ENCODE data around the gene CSF3R. TPM values are rescaled to one million over a fixed set of nuclear protein-coding genes. Genes with fewer than 3 reads are reported as not detected.
A peak's percentile ranks its signal among the peaks of the same experiment; 100 is the strongest.

Gene CSF3R
- total and polyA plus RNA-seq, 9 of the 15 experiments (the other 6 are each of a cell fraction or from before 2014, with no cell fraction given): 0.21 to 0.86 (median 0.40) TPM; not detected in 1

DNA sequence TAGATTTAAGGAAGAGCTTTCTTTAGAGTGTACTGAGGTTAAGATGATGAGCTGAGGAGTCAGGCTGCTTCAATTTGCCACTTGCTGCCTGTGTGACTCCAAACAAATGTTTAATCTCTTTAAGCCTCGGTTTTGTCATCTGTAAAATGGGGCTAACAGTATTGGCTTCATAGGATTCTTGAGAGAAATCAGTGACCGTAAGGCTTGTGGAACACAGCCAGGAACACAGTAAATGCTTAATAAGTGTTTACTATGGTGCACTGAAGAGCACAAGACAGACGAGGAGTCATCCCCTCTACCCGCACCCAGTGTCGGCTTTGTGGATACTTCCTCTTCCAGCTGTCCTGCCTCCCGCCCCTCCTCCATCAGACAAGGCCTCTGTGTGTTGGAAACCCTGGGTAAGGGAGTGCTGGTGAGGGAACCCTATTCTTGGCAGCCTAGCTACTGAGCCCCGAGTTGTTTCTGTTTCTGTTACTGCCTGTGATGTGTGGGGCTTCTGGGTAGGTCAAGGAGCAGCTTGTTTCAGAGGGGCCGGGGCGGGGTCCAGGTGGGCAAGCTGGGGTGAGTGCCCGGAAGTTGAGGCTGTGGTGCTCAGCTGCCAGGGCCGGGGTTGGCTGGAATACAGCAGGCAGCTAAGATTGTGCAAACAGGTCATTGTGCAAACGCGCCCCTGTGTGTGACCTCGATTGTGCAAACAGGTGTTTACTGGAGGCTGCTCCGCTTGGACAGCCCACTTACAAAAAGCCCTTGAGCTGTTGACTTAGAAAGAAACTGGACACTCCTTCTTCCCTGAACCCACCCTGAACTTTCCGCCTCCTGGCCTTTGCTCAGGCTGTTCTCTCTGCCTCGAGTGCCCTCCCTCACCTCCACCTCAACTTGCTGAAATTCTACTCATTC is 4.0 kb upstream of the CSF3R start (continued):
- TF ChIP-seq, protein P1, sequence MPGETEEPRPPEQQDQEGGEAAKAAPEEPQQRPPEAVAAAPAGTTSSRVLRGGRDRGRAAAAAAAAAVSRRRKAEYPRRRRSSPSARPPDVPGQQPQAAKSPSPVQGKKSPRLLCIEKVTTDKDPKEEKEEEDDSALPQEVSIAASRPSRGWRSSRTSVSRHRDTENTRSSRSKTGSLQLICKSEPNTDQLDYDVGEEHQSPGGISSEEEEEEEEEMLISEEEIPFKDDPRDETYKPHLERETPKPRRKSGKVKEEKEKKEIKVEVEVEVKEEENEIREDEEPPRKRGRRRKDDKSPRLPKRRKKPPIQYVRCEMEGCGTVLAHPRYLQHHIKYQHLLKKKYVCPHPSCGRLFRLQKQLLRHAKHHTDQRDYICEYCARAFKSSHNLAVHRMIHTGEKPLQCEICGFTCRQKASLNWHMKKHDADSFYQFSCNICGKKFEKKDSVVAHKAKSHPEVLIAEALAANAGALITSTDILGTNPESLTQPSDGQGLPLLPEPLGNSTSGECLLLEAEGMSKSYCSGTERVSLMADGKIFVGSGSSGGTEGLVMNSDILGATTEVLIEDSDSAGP (CRISPR knock-in tag; IDR thresholded peaks at IDR 0.05): no peak
- TF ChIP-seq SMARCA5 (IDR thresholded peaks at IDR 0.05): peak; percentile 93
- TF ChIP-seq, protein P2, sequence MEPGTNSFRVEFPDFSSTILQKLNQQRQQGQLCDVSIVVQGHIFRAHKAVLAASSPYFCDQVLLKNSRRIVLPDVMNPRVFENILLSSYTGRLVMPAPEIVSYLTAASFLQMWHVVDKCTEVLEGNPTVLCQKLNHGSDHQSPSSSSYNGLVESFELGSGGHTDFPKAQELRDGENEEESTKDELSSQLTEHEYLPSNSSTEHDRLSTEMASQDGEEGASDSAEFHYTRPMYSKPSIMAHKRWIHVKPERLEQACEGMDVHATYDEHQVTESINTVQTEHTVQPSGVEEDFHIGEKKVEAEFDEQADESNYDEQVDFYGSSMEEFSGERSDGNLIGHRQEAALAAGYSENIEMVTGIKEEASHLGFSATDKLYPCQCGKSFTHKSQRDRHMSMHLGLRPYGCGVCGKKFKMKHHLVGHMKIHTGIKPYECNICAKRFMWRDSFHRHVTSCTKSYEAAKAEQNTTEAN (CRISPR knock-in tag; IDR thresholded peaks at IDR 0.05): no peak
- TF ChIP-seq, protein P3, sequence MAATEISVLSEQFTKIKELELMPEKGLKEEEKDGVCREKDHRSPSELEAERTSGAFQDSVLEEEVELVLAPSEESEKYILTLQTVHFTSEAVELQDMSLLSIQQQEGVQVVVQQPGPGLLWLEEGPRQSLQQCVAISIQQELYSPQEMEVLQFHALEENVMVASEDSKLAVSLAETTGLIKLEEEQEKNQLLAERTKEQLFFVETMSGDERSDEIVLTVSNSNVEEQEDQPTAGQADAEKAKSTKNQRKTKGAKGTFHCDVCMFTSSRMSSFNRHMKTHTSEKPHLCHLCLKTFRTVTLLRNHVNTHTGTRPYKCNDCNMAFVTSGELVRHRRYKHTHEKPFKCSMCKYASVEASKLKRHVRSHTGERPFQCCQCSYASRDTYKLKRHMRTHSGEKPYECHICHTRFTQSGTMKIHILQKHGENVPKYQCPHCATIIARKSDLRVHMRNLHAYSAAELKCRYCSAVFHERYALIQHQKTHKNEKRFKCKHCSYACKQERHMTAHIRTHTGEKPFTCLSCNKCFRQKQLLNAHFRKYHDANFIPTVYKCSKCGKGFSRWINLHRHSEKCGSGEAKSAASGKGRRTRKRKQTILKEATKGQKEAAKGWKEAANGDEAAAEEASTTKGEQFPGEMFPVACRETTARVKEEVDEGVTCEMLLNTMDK (IDR thresholded peaks at IDR 0.05; ENCODE audit: borderline replicate concordance, insufficient read depth, low read depth, low read length, poor library complexity, severe bottlenecking): no peak
- TF ChIP-seq ZNF263 (CRISPR knock-in tag; IDR thresholded peaks at IDR 0.05; ENCODE audit: borderline replicate concordance): peak; percentile 84
- TF ChIP-seq FOXJ2 (tag; IDR thresholded peaks at IDR 0.05): no peak
- TF ChIP-seq NCOR1 (IDR thresholded peaks at IDR 0.05): no peak
- no peak for TF ChIP-seq ZNF146 (CRISPR knock-in tag; IDR thresholded peaks at IDR 0.05; ENCODE audit: unreplicated experiment)
- peak; percentile 90 for TF ChIP-seq CEBPB (tag; IDR thresholded peaks at IDR 0.05)
- no peak for TF ChIP-seq ZNF717 (CRISPR knock-in tag; IDR thresholded peaks at IDR 0.05)
- TF ChIP-seq CHD2 (IDR thresholded peaks at IDR 0.05; ENCODE audit: low read depth, low read length): peak; percentile 32; the same call in 1 of the 2 replicates
- peak; percentile 99 for TF ChIP-seq BCOR (IDR thresholded peaks at IDR 0.05)
- TF ChIP-seq SIN3B (IDR thresholded peaks at IDR 0.05; ENCODE audit: low read depth): no peak
- no peak for TF ChIP-seq ZNF785 (CRISPR knock-in tag; IDR thresholded peaks at IDR 0.05)
- TF ChIP-seq RBM25 (IDR thresholded peaks at IDR 0.05; ENCODE audit: low read depth, low read length, severe bottlenecking): peak; percentile 97
- no peak for TF ChIP-seq ZNF436 (CRISPR knock-in tag; IDR thresholded peaks at IDR 0.05)
- TF ChIP-seq ZFP36 (IDR thresholded peaks at IDR 0.05; ENCODE audit: low read depth, low read length, partially characterized antibody): peak; percentile 24
- TF ChIP-seq, protein P4, sequence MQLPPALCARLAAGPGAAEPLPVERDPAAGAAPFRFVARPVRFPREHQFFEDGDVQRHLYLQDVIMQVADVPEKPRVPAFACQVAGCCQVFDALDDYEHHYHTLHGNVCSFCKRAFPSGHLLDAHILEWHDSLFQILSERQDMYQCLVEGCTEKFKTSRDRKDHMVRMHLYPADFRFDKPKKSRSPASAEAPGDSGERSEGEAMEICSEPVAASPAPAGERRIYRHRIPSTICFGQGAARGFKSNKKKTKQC (CRISPR knock-in tag; IDR thresholded peaks at IDR 0.05): no peak
- TF ChIP-seq ZEB2 (IDR thresholded peaks at IDR 0.05): no peak
- 0 out of 2 replicates have a peak, but pooled peaks have one; percentile 13 for TF ChIP-seq RNF2 (IDR thresholded peaks at IDR 0.05)
- no peak for TF ChIP-seq NCOA1 (IDR thresholded peaks at IDR 0.05; ENCODE audit: low read depth)
- TF ChIP-seq, protein P5, sequence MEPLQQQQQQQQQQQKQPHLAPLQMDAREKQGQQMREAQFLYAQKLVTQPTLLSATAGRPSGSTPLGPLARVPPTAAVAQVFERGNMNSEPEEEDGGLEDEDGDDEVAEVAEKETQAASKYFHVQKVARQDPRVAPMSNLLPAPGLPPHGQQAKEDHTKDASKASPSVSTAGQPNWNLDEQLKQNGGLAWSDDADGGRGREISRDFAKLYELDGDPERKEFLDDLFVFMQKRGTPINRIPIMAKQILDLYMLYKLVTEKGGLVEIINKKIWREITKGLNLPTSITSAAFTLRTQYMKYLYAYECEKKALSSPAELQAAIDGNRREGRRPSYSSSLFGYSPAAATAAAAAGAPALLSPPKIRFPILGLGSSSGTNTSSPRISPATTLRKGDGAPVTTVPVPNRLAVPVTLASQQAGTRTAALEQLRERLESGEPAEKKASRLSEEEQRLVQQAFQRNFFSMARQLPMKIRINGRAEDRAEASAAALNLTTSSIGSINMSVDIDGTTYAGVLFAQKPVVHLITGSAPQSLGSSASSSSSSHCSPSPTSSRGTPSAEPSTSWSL (CRISPR knock-in tag; IDR thresholded peaks at IDR 0.05; ENCODE audit: borderline replicate concordance): no peak

Data from K562 (cell line).